ENCODE measurements around the gene KIF26A.

GRCh38 chr14:104213301-104214034 lies 75.1 kb downstream of the KIF26A start:
- TF ChIP-seq CTCF (IDR thresholded peaks at IDR 0.05; ENCODE audit: insufficient read depth, low read depth, low read length) (no peak), EZH2 (IDR thresholded peaks at IDR 0.05; ENCODE audit: insufficient read depth, low read length) (no peak)

All from astrocyte (in vitro differentiated cells and primary cell).